ENCODE data around the gene ZNF107. TPM values are rescaled to one million over a fixed set of nuclear protein-coding genes. Genes with fewer than 3 reads are reported as not detected.

Gene ZNF107
- total and polyA plus RNA-seq, 2 donors (not counting 3 experiments of a cell fraction or from before 2014, with no cell fraction given): 0.77 to 5.8 TPM

GRCh38 chr7:64621656-64622055, 44.3 kb upstream of the ZNF107 start:
- Histone ChIP-seq H2AFZ (ENCODE audit: low read depth, low read length) (no peak overlapping the region), H3K36me3 (ENCODE audit: control insufficient read depth in 2 of 2, extremely low read depth in 1 of 2, insufficient read depth in 2 of 2, low read length in 2 of 2) (no peaks in the 10 kb centered on the region), H3K9me1 (replicated peaks; ENCODE audit: control insufficient read depth, extremely low read depth, insufficient read depth, low read length) (no peaks in the 10 kb centered on the region), H3K27ac (ENCODE audit: insufficient read depth, low read depth, low read length) (no peak overlapping the region), H4K20me1 (replicated peaks; ENCODE audit: control insufficient read depth, extremely low read depth, insufficient read depth, low read length) (no peaks in the 10 kb centered on the region), H3K9me3 (replicated peaks; ENCODE audit: control insufficient read depth, insufficient read depth, low read length) (peaks cover 9% of the 10 kb centered on the region), H3K4me3 (replicated peaks in 1 of 3; ENCODE audit: insufficient read depth in 1 of 3, low read depth in 1 of 3, low read length in 3 of 3) (no peak overlapping the region), H3K79me2 (ENCODE audit: control insufficient read depth, insufficient read depth, low read length) (no peaks in the 10 kb centered on the region), H3K4me2 (ENCODE audit: insufficient read depth, low read length) (no peak overlapping the region), H3K4me1 (ENCODE audit: control insufficient read depth, extremely low read depth, insufficient read depth, low read length) (no peaks in the 10 kb centered on the region), H3K9ac (replicated peaks; ENCODE audit: extremely low read depth, insufficient read depth, low read length) (no peak overlapping the region), H3K27me3 (ENCODE audit: control insufficient read depth in 2 of 2, insufficient read depth in 2 of 2, low read length in 2 of 2) (no peaks in the 10 kb centered on the region)
- DNase-seq (ENCODE audit: low read depth, low spot score) (no peak), FAIRE-seq (no peak)
- TF ChIP-seq POLR2AphosphoS5 (IDR thresholded peaks at IDR 0.05; ENCODE audit: insufficient read depth, low read depth, low read length): no peak
- no peak for TF ChIP-seq GATA2 (IDR thresholded peaks at IDR 0.05; ENCODE audit: insufficient read depth, insufficient read length, low read depth, low read length)
- TF ChIP-seq JUN (IDR thresholded peaks at IDR 0.05; ENCODE audit: borderline replicate concordance, insufficient read depth, insufficient read length, low read depth): no peak
- TF ChIP-seq FOS (IDR thresholded peaks at IDR 0.05; ENCODE audit: borderline replicate concordance, insufficient read depth, low read length): no peak
- TF ChIP-seq MAX (IDR thresholded peaks at IDR 0.05; ENCODE audit: insufficient read depth, insufficient read length): no peak
- TF ChIP-seq MYC (IDR thresholded peaks at IDR 0.05; ENCODE audit: low read depth, low read length): no peak
- TF ChIP-seq CTCF (IDR thresholded peaks at IDR 0.05; ENCODE audit: extremely low read depth in 1 of 2, insufficient read depth in 1 of 2, low read depth in 1 of 2, low read length in 2 of 2): no peak
- TF ChIP-seq POLR2A (IDR thresholded peaks at IDR 0.05; ENCODE audit: low read depth, low read length): no peak
- TF ChIP-seq EZH2 (IDR thresholded peaks at IDR 0.05; ENCODE audit: borderline replicate concordance, low read depth, low read length, severe bottlenecking): no peak
- ChIA-PET POLR2A (no interaction called here), CTCF (interaction anchor here (1.6 kb wide), 1 partner anchor 9 kb away, joined by 4 read pairs; no protein-coding TSS in a partner anchor)
- BruUV-seq (replicated peaks): no TSS peak
- intact Hi-C loops (cut with micrococcal nuclease) (no loop called here), dilution Hi-C loops (cut with MboI; ENCODE audit: extremely low pct_ligation_motif_present, low sequenced_read_pairs) (no loop called here)
